Measurements from ENCODE around the gene NDUFV2.

Gene NDUFV2

DNA sequence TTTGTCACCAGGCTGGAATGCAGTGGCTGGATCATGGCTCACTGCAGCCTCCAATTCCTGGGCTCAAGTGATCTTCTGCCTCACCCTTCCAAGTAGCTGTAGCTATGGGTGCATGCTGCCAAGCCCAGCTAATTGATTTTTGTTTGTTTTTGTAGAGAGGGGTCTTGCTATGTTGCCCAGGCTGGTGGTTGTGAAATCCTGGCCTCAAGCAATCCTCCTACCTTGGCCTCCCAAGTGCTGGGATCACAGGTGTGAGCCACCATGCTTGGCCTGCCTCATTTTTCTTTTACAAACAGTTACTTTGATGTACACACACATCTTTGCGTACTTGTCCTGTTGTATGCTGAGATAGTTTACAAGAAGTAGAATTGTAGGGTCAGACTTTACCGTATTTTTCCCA lies 21.0 kb downstream of the NDUFV2 start:
- DNase-seq = no peak

DNA sequence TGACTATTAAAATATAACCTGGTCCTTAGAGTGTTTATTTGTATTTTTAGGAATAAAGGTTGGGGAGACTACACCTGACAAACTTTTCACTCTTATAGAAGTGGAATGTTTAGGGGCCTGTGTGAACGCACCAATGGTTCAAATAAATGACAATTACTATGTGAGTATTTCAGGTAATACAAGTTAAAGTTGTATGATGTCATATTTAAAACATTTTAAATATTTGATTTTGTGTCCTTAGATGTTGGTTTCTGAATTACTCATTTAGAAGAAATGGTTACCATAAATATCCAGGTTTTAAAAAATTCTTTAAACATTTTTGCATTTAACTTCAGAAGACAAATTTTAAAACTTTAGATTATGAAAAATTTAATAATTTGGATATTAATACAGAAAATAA lies 22.3 kb downstream of the NDUFV2 start:
- DNase-seq = no peak

DNA sequence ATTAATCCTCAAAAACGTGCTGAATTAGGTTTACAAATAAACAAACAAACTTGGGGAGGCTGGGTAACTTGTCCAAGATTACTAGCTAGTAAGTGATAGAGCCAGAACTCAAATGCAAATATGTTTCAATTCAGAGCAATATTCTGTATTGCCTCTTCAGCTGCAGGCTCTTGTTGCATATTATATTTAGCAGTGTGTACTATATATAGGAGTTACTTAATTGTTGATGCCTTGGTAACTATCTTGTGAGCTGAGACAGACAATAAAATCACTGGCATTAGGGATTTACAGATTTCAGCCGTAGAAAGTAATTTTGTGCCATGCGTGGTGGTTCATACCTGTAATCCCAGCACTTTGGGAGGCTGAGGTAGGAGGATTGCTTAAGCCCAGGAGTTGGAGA lies 23.8 kb downstream of the NDUFV2 start:
- no peak for DNase-seq

DNA sequence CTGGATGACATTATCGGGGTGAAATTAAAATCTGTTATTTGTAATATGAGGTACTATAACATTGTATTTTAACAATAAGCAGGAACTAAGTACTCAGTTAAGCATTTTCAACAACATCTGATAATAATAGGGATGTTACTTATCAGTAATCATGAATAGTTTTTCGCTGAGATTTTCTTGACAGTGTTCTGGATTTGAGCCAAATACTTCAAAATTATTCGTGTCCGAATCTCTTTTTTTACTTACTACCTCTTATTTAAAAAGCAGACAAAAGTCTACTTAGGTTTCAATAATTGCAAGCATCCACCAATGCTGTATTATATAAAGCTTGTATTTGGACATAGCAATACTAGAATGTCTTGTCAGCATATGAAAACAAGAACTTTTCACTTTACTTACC lies 27.7 kb downstream of the NDUFV2 start:
- no peak for DNase-seq

DNA sequence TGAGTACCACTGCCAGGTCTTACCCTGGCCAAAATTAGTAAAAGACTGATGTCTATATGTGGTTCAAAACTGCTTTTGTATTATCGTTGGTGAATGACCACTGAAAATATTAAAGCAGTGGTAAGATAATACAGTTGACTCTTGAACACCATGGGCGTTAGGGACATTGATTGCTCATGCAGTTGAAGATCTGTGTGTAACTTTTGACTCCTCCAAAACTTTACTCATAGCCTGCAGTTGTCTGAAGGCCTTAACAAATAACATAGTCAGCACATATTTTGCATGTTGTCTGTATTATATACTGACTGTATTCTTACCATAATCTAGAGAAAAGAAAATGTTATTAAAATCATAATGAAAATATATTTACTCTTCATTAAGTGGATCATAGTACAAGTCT lies 28.3 kb downstream of the NDUFV2 start:
- no peak for DNase-seq

DNA sequence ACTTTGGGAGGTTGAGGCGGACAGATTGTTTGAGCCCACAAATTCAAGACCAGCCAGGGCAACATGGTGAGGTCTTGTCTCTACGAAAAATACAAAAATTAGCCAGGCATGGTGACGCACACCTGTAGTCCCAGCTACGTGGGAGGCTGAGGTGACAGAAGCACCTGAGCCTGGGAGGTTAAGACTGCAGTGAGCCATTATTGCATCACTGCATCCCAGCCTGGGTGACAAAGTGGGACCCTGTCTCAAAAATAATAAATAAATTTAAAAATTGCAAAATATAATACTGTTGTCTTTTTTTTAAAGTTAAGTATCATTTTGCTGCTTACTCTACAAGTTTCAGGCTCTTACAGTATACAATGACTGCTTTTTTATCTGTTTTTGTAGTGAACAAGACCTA lies 30.1 kb downstream of the NDUFV2 start:
- DNase-seq = no peak

DNA sequence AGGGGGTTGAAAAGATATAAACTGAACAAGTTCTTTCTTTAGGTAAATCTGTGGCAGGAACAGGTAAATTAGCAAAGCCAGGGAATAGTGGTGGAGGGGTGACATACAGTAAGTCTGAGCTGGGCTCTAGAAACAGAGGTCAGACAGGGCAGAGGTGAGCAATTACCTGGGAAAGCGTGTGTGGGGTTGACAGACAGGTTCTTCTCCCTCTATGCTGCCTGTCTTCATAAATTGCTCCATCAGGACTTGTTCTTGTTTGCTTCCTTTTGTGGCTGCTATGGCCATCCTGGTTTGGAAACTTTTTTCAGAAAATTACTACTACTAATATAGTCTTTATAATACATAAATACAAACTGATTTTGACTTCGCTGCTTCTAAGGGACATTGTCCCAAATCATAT lies 30.7 kb downstream of the NDUFV2 start:
- DNase-seq = no peak

DNA sequence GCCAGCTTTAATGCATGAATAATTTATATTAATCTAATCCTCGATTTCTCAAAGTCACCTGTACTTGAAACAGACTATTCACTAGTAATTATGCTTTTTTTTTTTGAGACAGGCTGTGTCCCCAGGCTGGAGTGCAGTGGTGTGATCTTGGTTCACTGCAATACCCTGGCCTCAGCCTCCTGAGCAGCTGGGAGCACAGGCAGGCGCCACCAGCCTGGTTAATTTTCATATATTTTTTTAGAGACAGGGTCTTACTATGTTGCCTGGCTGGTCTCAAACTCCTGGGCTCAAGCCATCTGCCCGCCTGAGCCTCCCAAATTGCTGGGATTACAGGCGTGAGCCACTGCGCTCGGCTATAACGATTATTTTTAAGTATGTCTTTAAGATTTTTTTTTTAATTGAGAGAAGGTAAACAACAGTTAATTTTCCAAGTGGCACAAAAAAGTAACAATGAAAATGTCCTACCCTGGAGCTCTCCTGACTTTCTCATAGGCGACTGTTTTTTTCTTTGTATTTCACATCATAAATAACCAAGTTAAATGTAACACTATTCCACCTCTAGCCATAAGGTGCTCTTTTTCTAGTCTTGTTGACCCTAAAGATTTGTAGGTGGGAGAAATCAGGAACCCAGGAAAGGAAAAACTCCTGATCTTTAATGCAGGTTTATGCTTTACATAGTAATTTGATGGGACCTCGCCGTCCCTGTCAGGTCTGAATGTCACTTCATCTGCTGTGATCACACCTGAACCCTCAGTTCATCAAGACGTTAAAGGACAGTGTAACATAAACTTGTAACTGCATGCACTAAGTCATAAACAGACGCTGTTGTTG lies 32.8 kb downstream of the NDUFV2 start:
- DNase-seq = no peak

DNA sequence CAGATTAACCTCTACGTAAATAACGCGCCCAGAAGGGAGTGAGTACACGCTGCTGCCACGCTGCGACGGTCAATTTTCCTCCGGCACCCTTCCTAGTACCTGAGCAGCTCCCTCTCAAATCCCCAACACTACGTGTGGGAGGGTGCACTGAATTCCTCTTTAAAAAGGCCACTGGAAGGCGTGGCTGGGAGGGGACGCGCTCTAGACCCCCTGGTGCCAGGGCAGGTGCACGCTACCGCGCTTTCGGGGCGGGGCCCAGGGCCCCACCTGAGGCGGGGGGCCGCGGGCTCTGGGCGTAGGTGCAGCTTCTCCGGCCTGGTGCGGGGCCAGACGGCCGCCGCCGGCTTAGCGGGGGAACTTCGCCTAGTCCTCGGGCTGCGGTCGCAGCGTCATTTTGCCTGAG lies 33.4 kb downstream of the NDUFV2 start:
- no peak for DNase-seq

DNA sequence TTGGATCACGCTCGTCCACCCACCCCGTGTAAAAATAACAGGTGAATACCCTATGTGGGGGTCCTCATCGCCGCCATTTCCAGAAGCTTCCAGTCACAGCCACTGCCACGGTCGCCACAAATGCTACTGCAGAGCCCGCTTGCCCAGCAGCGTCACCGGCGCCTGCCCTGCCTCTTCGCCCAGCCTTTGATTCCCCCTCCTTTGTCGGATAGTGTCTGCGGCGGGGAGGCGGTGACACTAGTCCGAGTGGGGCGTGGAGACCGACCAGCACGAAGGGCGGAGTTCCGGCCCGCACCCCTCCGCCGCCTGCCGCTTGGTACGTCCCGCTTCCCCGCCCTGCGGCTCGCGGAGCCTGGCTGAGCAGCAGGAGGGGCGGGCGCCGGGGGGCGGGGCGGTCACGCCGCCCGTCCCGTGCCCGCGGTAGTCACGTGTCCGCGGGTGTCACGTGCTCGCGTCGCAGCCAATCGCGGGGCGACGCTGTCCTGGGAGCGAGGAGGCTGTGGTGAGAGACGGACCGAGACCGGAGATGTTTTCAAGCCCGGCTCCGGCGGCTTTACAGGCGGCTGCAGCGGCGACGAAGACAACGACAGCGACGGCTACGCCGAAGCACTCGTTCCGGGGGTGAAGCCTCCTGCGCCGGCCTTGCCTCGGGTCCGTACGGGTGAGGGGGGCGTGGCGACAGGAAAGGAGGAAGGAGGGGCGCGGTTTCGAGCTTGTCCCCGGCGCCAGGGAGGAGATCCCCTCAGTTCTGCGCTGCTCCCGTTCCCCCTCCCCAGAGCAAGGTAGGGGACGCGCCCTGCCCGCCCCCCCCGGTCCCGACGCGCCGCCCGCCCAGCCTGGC lies 34.0 kb downstream of the NDUFV2 start, which contains the start of gene ANKRD12:
Gene ANKRD12 (plus strand): TSS at position 467 of the 841 bp plus-strand sequence. CDS start 45,652 bp downstream, outside the sequence.
- peak; percentile 93 for DNase-seq

DNA sequence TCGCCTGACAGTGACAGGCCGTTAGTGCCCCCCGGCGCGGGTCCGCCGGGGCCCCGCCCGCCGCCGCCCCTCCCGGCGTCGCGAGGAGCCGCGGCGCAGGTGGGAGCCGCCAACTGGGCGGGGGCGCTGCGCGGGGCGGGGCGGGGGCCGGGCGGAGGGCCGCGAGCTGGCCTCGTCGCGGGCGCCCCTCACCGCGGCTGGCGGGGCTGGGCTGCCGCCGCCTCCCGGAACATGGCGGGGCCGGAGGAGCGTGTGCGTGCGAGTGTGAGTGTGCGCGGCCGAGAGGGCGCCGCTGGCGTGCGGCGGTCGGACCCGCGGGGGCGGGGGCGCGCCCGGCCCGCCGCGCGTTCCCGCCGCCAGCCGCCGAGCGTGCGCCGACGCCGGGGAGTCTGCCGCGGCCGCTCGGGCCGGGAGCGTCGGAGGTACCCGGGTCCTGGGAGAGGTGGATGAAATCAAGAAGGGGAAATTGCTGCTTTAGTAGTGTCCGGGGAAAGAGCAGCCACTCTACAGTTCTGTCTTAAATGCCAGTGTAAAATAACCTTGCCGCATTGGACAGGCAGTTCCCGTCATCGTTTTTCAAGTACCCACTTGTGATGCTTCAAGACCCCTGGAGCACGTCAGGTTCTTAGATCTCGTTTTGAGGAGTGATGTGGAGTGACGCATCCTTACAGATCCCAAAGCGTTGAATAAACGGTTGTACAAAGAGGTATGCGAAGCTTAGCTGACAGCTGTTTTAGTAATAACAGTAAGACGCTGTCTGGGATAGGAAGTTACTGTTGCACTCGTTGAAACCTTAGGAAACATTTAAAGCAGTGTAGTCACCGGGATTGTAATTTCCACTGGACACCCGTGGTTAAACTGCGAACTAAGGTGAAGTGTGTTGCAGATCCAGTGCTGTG lies 34.9 kb downstream of the NDUFV2 start:
- peak; percentile 37 for DNase-seq

DNA sequence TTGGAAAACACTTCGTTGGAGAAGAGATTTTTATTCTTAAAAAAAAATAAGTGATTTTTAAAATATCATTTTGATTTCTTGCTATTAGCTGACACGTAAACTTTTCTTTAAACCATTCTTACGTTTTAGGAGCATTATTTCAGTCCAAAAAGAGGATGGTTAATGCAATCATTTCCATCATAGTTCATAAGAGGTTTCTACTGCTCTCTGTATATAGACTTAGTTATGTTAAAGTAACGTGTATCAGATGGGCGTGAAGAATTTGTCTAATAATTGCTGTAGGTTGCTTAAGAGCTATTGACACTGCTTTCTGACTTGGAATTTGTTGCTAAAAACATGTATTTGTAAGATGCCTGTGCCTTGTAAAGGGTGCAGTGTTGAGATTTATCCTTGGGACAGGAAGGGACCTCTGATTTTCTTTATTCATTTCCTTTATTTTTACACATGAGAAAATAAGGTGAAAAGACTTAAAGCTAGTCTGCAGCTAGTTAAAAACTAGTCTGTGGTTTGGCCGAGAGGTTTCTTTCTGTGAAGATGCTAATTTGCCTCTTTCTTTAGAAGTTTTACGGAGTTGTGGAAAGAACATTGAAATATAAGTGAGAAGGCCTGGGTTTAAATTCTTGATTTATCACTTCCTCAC lies 37.0 kb downstream of the NDUFV2 start:
- DNase-seq = no peak

DNA sequence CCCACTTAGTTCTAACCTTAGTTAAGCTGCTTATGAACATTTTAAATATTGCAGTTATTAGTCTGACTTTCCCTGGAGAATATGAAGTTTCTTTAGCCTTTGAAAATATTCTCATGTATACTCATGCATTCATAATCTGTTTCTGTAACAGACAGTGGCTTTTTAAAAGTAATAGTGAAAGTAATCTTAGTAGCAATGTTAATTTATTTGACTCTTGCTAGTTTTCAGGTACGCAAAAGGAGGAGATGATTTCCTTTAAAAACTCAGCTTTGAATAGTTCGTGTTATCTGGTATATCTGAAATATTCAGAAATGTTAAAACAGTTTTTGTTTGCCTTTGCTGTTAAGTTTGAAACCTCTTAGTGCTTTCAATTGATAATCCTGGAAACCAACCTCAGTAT lies 37.9 kb downstream of the NDUFV2 start:
- DNase-seq = no peak

DNA sequence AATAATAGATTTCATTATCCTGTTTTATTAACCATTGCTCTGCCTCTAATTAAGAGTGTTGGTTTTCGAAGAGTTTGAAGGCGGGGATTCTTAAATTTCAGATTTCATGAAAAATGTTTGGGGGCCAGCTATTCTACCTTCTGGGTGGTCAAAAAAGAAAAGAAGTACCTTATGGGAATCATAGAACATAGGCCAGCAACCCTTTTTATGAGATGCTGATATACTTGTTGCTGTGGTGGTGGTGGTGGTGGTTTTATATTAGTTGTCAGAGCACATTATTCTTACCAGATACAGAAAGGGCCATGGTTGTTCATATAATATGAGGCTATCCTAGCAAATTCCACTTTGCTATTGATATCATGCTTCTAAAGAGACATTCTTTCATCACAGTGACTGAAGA lies 38.5 kb downstream of the NDUFV2 start:
- DNase-seq = no peak

DNA sequence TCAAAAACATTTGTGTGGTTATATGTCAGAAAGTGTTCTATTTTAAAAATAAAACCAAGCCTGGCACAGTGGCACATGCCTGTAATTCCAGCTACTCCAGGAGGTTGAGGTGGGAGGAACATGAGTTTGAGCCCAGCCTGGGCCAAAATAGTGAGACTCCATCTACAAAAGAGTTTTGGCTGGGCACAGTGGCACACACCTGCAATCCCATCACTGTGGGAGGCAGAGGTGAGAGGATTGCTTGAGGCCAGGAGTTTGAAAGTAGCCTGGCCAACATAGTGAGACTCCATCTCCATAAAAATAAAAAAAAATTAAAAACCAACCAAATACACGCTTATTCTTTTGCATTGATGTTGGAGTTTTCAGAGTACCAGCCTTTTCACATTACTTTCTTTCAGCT lies 43.7 kb downstream of the NDUFV2 start:
- DNase-seq = no peak

DNA sequence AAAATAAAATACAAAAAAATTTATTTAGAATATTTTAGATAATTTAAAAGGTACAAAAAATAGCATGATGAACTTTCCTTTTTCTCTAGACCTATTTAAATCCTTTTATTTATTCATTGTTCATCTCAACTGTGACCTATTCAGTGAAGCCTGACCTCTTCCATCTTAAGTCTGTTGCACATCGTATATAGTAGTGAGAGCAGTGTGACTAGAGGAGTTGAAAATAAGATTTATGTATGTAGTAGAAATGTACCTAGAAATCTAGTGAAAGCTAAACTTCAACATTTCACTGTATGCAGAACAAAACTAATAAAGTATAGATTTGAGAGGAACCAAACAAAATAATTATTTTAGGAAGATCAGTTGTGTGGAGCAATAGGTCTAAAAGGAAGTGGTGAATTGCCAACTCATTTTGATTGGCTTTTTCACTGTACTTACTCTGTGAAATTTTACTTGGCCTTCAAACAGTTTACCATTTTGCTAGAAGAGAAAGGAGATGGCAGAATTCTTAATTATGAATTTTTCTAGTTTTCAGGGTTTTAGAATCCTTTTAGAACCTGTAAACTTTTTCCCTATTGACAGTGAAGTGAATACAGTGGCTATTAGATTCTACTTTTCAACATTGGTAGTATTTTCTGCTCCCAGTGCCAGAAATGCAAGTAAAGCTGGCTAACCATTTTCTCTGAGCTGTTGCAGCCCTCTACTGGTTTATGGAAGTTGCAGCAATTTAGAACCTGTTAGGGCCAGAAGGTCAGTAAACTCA lies 45.1 kb downstream of the NDUFV2 start:
- DNase-seq = no peak

DNA sequence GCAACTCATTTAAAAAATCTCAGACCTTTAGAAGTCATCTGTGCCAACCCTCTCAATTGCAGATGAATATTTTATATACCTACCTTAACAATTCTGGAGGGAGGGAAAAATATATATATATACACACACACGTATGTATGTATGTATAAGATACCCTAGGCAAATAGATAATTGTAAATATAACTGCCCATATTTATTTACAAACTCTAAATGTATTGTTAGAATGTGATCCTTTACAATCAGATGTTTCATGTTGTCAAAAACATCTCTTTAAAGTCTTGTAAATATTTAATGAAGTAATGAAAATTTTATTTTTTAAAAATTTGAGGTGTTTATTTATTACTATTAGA lies 45.7 kb downstream of the NDUFV2 start:
- no peak for DNase-seq

DNA sequence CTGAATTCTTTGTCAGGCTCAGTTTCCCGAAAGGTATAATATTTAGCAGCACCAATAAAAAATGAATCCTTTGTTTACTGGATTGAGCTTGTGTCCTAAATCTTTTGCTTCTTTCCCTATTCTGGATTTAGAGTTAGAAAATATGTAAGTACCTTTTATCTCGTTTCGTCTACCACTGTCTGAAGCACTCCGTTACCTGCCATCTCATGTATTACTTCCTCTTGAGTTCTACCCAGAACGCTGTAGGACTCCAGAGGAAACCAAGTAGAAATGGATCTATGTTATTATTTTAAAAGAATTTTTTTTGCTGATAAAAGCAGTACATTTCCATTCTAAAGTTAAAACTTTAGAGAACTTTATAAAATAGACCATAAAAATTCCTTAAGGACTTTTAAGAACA lies 47.6 kb downstream of the NDUFV2 start:
- DNase-seq = no peak

DNA sequence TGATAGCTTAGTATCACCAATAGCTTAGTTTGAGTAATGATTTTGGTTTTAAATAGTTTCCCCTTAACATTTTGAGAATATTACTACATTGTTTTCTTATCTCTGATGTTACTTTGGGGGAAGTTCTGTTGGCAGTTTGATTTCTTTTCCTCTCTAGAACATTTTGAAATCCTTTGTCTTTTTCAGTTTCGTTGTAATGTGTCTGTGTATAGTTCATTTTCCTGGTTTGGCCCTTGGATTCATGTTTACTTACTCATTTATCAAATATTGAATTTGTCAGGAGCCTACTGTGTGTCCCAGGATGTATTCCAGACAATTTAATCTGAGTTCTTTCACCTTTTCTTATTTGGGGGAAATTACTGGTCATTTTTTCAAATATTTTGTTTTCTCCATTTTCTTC lies 50.8 kb downstream of the NDUFV2 start:
- DNase-seq = no peak

DNA sequence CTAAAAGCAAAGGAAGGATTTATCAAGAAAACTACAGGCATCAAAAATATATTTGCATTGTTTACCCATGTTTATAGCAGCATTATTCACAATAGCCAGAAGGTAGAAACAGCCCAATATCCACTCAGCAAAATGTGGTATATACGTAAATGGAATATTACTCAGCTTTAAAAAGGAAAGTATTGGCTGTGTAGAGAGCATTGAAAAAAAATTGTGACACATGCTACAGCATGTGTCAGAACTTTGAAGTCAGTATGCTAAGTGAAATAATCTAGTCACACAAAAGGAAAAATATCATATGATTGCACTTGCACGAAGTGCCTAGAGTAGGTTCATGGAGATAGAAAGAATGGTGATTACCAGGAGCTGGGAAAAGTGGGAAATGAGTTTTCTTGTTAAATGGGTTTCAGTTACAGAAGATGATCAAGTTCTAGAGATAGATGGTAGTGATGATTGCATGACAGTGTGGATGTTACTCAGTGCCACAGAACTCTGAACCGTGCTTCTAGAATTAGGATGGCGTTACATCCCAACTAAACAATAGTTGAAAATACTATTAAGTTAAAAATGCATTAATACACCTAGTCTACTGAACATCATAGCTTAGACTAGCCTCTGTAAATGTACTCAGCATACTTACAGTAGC lies 54.2 kb downstream of the NDUFV2 start:
- no peak for DNase-seq

DNA sequence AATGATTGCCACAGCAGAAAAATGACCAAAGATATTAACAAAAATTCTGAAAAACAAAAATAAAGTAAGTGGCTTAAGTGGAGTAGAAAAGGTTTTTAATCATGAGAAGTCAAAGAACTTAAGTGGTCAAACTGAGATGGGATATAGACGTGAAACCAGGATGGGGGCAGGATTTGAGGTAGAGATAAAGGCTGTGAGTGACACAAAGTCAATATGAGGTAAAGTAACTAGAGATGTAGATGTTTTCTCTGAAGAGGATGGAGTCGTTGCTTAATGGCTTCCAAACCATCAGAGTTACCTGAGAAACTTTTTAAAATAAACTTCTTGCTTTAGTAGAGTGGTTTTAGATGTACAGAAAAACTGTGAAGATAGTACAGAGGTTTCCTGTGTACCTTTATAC lies 55.3 kb downstream of the NDUFV2 start:
- DNase-seq = no peak

All from activated T-cell treated with anti-CD3 and anti-CD28 coated beads for 4 hours (primary cell).